ENCODE results near the gene SMG1.
A peak's percentile ranks its signal among the peaks of the same experiment; 100 is the strongest.
"Not testable (repeated sequence)": the region's sequence is repeated elsewhere in the genome, so short reads cannot be mapped to it uniquely, and the experiment has no call there.

Gene SMG1

GRCh38 chr16:18796377-18796776, 129.8 kb downstream of the SMG1 start:
- no peak for DNase-seq

GRCh38 chr16:18792836-18793433, 133.3 kb downstream of the SMG1 start:
- DNase-seq, result no peak

- peak; percentile 54 to 93 (median 87) for DNase-seq
These were observed 136.1 kb downstream of the SMG1 start, which contains the start of gene RPS15A for GRCh38 chr16:18789850-18790706. Gene RPS15A (minus strand): TSS chr16:18790334. CDS start chr16:18789113, 1,221 bp downstream.

- DNase-seq, result no peak
These were observed 136.7 kb downstream of the SMG1 start for GRCh38 chr16:18789515-18789849.

- DNase-seq, result peak in 1 of 14 donors; percentile 13
These were observed 137.2 kb downstream of the SMG1 start for GRCh38 chr16:18788828-18789514.

GRCh38 chr16:18784917-18785623, 141.1 kb downstream of the SMG1 start:
- no peak for DNase-seq

- no peak for DNase-seq
These were observed 142.5 kb downstream of the SMG1 start for GRCh38 chr16:18783430-18784341.

GRCh38 chr16:18782697-18783429, 143.3 kb downstream of the SMG1 start:
- DNase-seq, result no peak

GRCh38 chr16:18781232-18781631, 145.0 kb downstream of the SMG1 start:
- DNase-seq, result not testable (repeated sequence)

GRCh38 chr16:18780460-18781026, 145.7 kb downstream of the SMG1 start:
- DNase-seq, result not testable (repeated sequence)

- DNase-seq, result not testable (repeated sequence)
These were observed 148.5 kb downstream of the SMG1 start for GRCh38 chr16:18777664-18778063.

GRCh38 chr16:18776334-18776733, 149.9 kb downstream of the SMG1 start:
- not testable (repeated sequence) for DNase-seq

GRCh38 chr16:18774651-18775050, 151.6 kb downstream of the SMG1 start:
- not testable (repeated sequence) for DNase-seq

GRCh38 chr16:18772171-18772570, 154.0 kb downstream of the SMG1 start:
- DNase-seq, result not testable (repeated sequence)

- not testable (repeated sequence) for DNase-seq
These were observed 155.8 kb downstream of the SMG1 start for GRCh38 chr16:18770336-18770962.

GRCh38 chr16:18767217-18767616, 159.0 kb downstream of the SMG1 start:
- not testable (repeated sequence) for DNase-seq

- not testable (repeated sequence) for DNase-seq
These were observed 163.5 kb downstream of the SMG1 start for GRCh38 chr16:18762713-18763112.

GRCh38 chr16:18759598-18760520, 166.3 kb downstream of the SMG1 start:
- peak in 8 of 14 donors; percentile 0 to 12 (median 4) for DNase-seq

All from C1 segment of cervical spinal cord (tissue), 14 donors.